ENCODE data around the gene CNTNAP4.

DNA sequence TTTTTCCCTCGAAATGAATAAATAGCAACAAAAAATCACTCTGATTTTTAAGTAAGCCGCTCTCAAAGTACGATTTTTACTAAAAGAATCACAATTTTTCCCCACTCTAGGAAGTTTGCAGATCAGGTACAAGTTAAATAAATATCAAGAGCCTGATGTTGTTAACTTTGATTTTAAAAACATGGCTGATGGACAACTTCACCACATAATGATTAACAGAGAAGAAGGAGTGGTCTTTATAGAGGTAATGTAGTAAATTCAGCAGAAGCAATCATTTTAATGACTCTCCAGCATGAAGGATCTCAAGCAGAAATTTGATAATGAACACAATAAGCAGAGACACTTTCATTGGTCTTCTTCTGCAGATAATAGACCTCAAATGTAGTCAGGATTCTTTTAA is 262.4 kb downstream of the CNTNAP4 start:
- TF ChIP-seq, protein P1, sequence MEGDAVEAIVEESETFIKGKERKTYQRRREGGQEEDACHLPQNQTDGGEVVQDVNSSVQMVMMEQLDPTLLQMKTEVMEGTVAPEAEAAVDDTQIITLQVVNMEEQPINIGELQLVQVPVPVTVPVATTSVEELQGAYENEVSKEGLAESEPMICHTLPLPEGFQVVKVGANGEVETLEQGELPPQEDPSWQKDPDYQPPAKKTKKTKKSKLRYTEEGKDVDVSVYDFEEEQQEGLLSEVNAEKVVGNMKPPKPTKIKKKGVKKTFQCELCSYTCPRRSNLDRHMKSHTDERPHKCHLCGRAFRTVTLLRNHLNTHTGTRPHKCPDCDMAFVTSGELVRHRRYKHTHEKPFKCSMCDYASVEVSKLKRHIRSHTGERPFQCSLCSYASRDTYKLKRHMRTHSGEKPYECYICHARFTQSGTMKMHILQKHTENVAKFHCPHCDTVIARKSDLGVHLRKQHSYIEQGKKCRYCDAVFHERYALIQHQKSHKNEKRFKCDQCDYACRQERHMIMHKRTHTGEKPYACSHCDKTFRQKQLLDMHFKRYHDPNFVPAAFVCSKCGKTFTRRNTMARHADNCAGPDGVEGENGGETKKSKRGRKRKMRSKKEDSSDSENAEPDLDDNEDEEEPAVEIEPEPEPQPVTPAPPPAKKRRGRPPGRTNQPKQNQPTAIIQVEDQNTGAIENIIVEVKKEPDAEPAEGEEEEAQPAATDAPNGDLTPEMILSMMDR (IDR thresholded peaks at IDR 0.05) = no peak
- no peak for TF ChIP-seq POLR2A (IDR thresholded peaks at IDR 0.05)
